Activated CD8-positive, alpha-beta memory T cell treated with anti-CD3 and anti-CD28 coated beads, Interleukin-2, amount 50 U/mL, for 4 hours (primary cell): ENCODE measurements around the gene PARM1.

ENCODE experiments used
- DNase-seq: peaks from one replicate; pipeline ENCODE4 v3.0.0-alpha.2; 2020

Gene PARM1, protein sequence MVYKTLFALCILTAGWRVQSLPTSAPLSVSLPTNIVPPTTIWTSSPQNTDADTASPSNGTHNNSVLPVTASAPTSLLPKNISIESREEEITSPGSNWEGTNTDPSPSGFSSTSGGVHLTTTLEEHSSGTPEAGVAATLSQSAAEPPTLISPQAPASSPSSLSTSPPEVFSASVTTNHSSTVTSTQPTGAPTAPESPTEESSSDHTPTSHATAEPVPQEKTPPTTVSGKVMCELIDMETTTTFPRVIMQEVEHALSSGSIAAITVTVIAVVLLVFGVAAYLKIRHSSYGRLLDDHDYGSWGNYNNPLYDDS

DNA sequence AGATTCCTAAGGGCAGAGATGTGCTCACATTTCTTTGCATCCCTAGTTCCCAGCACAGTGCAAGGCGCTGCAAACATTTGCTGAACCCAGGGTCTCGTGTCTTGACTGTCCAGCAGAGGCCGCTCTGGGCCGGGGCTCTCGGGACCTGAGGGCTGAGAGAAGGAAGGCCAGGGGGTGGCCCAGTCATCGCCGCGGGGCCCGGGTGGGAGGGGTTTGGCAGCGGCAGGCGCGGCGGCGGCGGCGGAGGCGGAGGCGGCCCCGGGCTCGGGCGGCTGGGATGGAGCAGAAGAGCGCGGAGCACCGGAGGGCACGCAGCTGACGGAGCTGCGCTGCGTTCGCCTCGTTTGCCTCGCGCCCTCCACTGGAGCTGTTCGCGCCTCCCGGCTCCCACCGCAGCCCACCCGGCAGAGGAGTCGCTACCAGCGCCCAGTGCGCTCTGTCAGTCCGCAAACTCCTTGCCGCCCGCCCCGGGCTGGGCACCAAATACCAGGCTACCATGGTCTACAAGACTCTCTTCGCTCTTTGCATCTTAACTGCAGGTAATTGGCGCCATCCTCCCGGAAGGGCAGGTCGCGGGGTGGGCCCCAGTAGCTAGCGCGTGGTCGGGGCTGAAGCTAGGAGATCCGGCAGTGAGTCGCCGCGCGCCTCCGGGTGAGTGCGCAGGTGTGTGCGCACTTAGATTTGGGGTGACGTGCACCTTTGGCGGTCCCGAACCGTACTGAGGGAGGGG, at the start of gene PARM1:
PARM1 (plus strand) TSS at position 285 of the 730 bp plus-strand sequence; CDS start at position 497, 212 bp downstream.
- DNase-seq, result no peak

DNA sequence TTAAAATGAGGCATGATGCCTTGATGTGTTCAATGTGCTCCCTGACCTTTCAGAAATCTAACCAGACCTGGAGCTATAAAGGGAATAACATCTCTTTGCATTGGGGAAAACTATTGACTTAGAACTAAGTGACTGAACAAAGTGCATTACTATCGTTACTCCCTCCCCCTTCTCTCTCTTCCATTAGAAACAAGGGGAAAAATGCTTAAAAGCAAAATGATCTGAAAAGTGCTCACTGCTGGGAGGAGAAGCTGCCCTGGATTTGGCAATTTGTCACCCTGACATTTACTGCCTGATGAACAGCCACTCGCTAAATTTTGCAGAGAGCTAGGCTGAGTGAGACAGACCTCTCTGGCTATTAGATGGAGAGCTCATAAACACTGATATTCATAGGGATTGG, 48.6 kb upstream of the PARM1 start:
- DNase-seq, result no peak

DNA sequence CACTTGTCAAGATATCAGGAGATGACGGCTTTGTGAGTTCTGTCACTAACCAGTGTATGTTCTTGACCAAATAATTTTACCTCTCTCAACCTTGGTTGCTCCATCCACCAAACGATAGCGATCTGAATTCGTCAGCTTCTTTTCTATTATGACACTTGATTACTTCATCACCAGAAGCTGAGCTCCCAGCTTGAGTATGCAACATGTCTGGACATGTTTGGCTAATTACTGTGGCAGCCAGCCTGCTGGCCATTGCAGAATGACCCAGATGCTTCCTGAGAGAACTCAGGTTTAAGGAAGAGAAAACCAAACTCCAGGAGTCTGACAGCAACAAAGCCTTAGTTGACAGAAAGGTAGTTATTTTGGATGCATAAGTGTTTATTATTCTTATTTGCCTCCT, 46.4 kb upstream of the PARM1 start:
- DNase-seq, result no peak

DNA sequence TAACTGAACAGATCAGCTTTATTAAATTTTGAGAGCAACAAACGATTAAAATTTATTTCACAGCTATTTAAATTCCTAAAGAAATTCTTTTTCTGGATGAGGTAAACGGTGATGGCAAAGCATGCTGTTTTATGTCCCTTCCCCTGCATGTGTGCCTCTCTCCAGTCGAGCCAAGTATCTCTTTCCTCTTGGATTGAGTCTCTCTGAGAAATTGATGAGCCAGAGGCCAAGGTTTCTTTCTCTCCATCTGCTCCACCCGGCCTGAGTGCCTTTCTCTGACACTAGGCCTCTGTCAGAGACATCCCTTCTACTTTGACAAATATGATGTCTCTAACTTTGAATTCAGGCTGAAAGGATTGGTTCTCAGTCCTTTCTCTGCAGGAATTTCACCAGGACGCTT, 42.6 kb upstream of the PARM1 start:
- DNase-seq, result no peak

DNA sequence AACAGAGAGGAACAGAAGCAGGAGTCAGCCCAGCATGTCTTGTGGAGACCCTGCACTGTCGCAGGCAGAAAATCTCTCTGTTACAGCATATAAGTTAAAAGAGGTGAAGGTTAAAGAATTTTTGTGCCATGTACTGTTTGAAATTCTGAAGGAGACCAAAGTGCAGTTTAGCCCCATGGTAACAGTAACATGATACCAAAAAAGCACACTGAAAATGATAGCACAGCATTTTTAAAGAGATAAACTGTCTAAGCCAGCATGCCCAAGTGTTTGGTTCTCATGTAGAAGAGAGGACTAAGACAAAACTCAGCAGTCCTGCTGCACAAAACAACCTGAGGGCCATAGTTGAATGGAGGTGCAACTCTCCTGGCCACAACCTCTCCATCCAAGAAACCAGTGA, 41.9 kb upstream of the PARM1 start:
- DNase-seq, result no peak

DNA sequence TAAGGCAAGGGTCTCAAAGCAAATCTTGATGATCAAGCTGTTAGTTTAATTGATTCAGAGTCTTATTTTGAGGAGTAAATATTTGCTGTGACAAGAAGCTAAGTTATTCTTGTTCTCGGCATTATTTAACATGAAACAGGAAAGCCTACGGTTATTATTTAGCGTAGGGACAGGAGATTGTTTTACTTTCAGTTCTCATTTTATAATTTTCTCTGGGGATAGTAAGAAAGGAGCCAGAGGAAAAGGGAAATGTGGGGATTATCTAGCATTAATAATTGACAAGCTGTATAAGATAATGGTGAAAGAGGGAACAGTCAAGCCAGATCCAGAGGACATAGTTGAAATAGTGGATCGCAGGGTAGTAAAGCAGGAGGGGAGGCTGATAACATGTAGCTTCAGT, 39.7 kb upstream of the PARM1 start:
- no peak for DNase-seq

DNA sequence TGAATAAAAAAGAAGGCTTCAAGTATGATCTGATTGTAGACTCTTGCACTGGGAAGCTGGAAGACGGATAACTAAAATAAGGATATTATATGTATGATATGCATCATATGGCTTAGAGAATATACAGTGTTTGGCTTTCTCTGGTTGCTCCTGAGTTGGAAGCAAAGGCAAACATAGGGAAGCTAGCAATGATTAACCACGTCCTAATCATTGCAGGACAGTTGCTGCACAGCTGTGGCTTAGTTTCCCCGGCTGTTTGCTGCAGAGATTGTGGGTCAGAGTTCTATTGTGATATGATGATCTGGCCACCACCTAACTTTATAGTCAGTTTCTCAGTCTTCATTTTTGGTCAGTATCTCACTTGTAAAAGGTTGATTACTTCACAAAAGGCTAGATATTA, 36.3 kb upstream of the PARM1 start:
- no peak for DNase-seq

DNA sequence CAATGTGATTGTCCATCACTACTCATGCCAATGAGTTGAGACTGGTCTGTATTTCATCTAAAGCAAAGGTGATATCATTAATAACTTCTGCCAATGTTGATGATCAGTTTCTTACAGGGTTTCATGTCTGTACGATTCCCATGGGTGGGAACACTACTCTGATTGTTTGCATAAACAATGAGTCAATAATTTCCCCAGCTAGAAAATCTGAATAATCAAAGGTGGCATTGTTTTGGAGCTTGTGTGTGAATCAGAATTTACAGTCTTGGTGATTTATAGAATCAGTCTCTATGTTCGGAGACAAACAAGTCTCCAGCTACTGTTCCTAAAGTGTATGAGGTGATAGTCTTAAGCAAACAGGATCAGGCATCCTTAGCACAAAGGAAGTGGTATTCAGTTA, 35.5 kb upstream of the PARM1 start:
- DNase-seq, result no peak

DNA sequence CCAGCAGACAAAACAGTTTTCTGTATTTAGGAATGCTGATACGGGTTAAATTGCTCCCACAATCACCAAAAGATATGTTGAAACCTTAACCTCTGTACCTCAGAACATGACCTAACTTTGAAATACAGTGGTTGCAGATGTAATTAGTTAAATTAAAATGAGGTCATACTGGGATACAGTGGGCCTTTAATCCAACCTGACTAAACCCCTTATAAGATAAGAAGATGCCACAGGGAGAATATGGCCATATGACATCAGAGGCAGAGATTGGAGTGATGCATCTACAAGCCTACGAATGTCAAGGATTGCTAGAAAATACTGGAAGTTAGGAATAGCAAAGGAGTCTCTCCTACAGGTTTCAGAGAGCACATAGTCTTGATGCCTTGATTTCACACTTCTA, 32.1 kb upstream of the PARM1 start:
- no peak for DNase-seq

DNA sequence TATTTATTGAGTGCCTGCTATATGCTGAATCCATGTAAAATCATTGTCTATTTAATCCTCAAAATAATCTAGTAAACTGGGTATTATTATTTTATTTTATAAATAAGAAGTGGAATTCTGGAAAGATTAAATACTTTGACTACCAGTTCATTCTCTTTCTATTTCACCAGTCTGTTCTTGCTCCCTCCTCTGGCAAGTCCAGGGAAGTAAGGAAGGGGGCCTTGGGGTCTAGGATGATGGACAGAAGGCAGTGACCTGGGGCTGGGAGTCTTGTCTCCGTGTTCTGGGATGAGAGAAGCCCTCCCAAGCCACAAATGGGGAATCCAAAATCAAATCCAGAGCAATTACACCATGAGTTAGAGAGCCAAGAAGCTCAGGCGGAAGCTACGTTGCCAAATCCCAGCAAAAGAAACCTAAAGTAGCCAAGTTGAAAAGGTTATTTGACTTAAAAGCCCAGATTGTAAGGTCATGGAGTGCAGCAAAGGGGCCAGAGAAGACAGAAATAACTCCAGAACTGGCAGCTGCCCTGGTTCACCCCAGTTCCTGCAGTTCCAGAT, 28.3 kb upstream of the PARM1 start:
- DNase-seq, result no peak

DNA sequence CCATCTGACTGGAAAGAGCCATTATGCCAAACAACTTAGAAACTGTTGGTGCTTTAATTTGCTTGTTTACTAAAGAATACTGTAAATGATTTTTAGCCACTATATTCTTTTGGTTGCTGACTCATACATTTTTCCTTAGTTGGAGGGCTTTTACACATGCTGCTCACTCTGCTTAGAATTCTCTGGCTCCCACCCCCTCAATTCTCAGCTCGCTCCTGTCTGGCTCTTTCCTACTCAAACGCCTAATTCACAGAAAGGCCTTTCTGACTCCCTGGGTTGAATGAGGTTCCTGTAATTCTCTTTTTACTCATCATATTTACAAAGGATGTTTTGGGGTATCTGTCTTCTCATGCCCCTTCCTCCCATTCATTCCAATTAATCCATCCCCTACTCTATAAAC, 26.1 kb upstream of the PARM1 start:
- no peak for DNase-seq

DNA sequence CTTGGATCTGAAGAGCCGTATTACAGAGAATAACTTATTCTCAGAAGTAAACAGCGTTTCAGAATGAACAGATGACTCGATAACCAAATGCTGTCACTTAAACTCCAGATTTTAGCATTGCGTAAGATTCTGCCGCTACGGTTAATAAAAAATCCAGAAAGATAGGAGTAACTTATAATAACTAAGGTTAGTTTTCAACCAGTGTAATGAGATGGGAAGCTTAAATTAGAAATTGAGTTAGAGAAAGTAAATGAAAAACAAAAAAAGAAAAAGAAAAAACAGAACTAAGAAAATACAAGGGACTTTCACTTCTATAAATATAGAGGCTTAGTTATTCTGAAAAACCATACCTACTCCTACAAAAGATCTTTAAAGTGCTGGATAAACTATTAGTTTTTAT, 13.1 kb upstream of the PARM1 start:
- no peak for DNase-seq

DNA sequence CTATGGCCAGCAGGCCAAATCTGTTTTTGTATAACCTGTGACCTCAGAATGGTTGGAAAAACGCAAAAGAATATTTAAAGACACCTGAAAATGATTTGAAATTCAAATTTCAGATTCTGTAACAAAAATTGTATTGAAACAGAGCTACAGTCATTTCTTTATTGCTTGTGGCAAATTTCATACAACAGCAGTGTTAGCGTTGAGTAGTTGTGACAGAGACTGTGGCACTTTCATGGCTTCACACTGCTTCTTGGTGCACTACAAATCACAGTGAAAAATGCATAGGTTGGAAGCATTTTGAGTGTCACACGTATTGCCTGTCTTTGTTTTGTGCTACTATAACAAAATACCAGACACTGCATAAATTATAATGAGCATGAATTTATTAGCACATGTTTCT, 12.2 kb upstream of the PARM1 start:
- DNase-seq, result no peak

DNA sequence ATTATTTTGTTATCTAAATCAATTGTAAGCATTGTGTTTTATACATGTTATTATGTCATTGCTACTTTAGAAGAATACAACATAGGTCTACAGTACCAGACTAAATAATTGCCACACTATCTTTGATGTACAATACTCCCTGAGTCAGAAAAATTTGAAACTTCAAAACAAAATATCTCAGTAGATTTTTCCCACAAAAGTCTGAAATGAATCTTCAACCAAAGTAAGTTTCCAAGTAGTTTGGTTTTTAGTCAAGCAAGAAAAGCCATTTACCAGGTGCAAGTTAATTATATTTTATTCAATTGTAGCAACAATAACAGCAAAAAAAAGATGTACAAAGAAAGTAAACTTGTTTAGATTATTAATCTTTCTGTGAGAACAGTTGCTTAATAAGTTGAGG, 11.4 kb upstream of the PARM1 start:
- no peak for DNase-seq

DNA sequence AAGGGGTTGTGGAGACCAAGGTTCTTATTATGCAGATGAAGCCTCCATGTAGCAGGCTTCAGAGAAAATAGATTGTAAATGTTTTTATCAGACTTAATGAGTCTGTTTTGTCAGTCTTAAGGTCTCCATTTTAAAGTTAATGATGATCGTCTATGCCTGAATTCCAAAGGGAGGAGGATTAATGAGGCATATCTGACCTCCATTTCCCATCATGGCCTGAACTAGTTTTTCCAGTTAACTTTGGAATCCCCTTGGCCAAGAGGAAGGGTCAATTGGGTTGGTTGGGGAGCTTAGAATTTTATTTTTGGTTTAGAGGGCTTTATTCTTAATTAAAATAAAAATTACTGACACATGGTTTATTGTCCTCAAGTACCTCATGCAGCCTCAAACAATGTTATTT, 6.9 kb upstream of the PARM1 start:
- no peak for DNase-seq

DNA sequence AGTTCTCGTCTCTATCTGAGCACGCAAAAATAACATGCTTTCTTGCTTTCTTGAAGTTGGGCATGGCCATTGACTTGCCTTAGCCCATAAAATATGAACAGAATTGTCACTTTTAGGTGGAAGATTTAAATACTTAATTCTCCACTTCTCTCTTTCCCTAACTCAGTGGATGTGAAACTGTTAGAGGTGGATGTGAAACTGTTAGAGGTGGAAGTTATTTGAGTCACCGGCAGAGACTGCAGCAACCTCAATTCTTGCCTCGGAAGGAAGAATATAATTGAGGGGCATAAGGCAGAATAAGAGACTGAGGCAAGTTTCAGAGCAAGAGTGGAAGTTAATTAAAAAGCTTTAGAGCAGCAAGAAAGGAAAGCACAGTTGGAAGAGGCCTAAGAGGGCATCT, 2.8 kb upstream of the PARM1 start:
- no peak for DNase-seq

DNA sequence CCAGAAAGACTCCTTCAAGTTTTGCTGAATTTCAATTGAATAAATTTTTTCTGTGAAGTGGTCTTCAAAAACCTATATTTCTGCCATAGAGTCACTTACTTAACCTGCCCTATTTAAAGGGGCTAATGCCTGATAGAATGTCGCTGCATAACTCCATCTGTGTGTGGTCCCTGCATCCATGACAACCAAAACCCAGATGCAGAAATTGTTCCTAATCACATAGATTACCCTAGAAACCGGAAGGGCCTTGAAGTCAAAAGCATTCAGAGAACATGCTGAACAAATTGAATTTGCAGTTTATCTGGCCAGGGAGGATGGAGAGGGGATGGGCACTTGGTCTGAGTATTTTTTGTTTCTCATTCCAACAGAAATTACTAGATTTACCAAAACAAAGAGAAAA, 1.5 kb upstream of the PARM1 start:
- no peak for DNase-seq

DNA sequence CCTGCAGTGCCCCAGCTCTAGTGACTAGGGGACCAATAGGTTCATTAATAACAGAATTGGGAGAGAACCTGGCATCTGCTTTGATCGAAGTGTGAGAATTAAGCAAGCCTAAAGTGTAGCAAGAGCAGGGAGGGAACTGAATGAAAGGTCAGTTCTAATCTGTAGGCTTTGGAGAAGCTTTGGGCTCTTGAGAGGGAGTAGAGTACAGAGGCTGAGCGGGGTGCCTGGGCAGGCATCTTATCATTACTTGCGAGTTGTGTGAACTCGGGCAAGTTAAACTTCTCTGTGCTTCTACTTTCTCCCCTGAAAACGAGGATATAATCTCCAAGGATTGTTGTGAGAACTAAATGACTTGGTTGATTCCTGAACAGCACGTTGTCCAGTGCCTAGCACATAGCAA, 906 bp upstream of the PARM1 start:
- no peak for DNase-seq

DNA sequence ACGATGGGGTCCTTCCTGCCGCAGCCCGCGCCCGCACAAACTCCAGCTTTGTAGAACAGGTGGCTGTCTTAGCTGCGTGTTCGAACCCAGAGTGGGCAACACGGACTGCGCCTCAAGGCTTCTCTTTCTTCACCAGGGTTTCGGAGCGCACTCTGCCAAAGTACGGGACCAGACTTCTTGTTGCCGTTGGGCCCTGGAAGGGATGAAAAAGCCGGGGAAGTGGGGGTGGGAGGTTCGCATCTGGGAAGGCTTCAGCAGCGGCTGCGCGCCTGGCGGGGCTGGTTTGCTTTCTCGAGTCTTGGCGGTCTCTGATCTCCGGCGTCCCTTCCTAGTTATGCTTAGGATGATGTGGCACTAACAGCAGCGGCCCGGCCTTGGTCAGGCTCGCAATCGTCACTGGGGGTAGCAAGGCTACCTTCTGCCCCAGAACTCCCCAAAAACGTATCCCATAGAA, 673 bp downstream of the PARM1 start:
- DNase-seq, result no peak

DNA sequence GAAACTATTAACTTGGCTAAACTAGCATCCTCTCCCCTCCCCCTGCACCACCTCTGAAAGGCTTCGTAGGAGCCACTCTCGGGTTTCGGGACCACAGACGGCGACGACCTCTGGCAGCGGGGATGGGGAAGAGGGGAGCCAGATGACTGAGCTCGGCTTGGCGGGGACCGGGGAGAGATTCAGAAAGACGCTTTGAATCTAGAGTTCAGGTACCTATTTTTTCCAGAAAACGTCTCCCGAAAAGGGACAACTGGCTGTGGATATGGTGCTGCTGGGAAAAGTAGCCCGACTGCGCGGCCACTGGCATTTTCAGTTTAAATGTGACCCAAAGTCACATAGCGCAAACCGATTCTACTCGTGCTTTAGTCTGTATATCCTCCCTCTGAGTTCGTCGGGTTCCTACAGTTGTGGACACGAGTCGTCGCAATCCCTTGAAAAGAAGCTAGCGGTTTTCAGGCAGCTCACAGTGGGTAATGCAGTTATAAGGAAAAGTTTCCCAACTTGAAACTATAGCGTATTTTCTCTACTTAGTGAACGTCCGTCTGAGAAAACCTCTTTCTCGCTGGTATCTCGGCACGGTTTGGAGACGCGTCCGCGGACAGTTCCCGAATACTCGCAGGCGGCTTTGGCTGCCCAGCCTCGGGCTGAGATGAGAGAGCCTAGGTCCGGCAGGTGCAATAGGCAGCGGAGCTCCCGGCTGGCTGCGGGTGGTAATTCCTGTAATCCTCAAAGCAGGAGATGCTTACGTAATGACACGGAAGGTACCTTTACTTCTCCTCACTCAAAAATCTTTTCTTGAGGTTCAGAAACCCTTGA, 1.3 kb downstream of the PARM1 start:
- DNase-seq, result no peak

DNA sequence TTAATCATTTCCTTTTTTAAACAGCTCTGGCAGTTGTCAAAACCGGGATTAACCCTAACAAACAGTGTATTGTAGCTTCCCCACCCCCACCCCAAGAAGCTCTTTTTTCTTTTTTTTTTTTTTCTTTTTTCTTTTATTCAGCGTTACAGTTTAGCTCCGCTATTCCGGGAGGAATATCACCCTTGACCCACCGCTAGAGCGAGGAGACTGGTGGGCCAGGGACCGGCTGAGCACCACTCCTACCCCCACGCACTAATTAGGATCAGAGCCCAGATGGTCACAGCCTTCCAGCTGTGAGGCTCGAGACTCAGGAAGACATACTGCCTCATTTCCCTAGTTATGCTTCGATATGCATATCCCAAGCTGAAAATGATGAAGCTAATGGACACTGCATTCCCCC, 2.0 kb downstream of the PARM1 start:
- DNase-seq, result no peak

DNA sequence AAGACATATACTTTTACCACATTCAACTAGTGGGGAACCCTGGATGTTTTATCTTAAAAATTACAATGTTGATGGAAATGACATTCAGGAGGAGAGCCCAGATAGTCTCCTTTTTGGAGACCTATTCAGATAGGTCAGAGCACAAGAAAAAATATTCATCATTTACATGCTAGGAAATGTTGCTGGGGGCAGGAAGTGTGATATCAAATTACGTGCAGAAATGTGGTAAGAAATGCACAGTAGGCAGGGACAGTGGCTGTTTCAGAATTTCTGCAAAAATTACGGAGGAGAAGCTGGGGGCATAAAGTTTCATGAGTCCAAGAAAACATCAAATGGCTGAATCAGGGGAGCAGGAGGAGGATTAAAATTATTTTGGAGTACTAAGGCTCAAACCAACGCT, 8.2 kb downstream of the PARM1 start:
- DNase-seq, result no peak

DNA sequence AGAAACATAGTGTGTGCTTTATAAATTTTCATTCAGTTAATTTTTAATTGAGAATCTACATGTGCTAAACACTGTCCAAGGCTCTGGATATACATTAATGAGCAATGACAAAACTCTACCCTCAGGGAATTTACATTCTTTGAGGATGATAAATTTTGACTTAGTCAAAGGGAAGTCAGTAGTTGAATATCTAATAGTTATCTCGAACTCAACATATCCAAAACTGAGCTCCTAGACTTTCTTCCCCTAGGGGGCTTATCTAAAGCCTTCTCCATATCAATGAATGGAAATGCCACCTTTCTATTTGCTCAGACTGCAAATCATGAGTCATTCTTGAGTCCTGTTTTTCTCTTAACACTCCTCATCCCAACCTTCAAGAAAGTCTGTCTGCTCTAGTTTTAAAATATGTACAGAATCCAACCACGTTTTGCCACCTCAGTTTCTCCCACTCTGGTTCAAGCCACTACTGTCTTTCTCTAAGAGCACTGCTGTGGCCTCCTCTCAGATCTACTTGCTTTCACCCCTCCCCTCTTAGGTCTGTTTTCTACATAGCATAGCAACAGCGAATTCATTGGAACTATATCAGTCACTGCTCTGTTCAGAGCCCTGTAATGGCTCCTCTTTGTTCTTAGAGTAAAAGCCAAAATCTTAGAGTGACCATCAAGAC, 9.5 kb downstream of the PARM1 start:
- no peak for DNase-seq
